ENCODE results near the gene ABL2. TPM values are rescaled to one million over a fixed set of nuclear protein-coding genes. Genes with fewer than 3 reads are reported as not detected.

ABL2 gene
- polyA plus RNA-seq, 1 donor: 8.6 TPM

Other genes starting within 250 kb of the ABL2 start
- gene FAM20B, start 203.8 kb downstream of the ABL2 start, polyA plus RNA-seq (ENCODE audit: insufficient read length): 28.2 TPM
- gene TOR3A, start 147.6 kb downstream of the ABL2 start, polyA plus RNA-seq (ENCODE audit: insufficient read length): 15.0 TPM
- 10.7 TPM for gene SOAT1, start 64.1 kb upstream of the ABL2 start, polyA plus RNA-seq (ENCODE audit: insufficient read length)
- gene AXDND1, start 136.3 kb upstream of the ABL2 start, polyA plus RNA-seq (ENCODE audit: insufficient read length): not detected

Data from hindlimb muscle (tissue), 1 donor.